Activated CD8-positive, alpha-beta memory T cell treated with anti-CD3 and anti-CD28 coated beads, Interleukin-2, amount 50 U/mL, for 24 hours (primary cell): ENCODE measurements around the gene GALNT9.
"Not testable (repeated sequence)": the region's sequence is repeated elsewhere in the genome, so short reads cannot be mapped to it uniquely, and the experiment has no call there.

Experiments used
- DNase-seq: peaks from one replicate; pipeline ENCODE4 v3.0.0-alpha.2; 2020; ENCODE audit errors: extremely low read depth

The GALNT9 gene

GRCh38 chr12:132265056-132265800 lies 64.2 kb downstream of the GALNT9 start:
- no peak for DNase-seq

GRCh38 chr12:132264086-132265010 lies 65.0 kb downstream of the GALNT9 start:
- DNase-seq, result no peak

GRCh38 chr12:132263451-132264049 lies 65.8 kb downstream of the GALNT9 start:
- no peak for DNase-seq

- DNase-seq, result no peak
Observed at GRCh38 chr12:132263061-132263360, 66.4 kb downstream of the GALNT9 start.

- DNase-seq, result no peak
Observed at GRCh38 chr12:132262256-132263060, 66.9 kb downstream of the GALNT9 start.

- DNase-seq, result no peak
Observed at GRCh38 chr12:132261328-132262138, 67.9 kb downstream of the GALNT9 start.

GRCh38 chr12:132260721-132261120 lies 68.7 kb downstream of the GALNT9 start:
- no peak for DNase-seq

GRCh38 chr12:132259872-132260695 lies 69.3 kb downstream of the GALNT9 start:
- no peak for DNase-seq

- no peak for DNase-seq
Observed at GRCh38 chr12:132259364-132259871, 70.0 kb downstream of the GALNT9 start.

GRCh38 chr12:132258543-132258942 lies 70.8 kb downstream of the GALNT9 start:
- DNase-seq, result no peak

GRCh38 chr12:132257955-132258490 lies 71.4 kb downstream of the GALNT9 start:
- DNase-seq, result no peak

GRCh38 chr12:132257206-132257954 lies 72.0 kb downstream of the GALNT9 start:
- no peak for DNase-seq

- no peak for DNase-seq
Observed at GRCh38 chr12:132256646-132257045, 72.7 kb downstream of the GALNT9 start.

GRCh38 chr12:132255642-132256041 lies 73.7 kb downstream of the GALNT9 start:
- DNase-seq, result no peak

GRCh38 chr12:132253698-132254480 lies 75.5 kb downstream of the GALNT9 start:
- DNase-seq, result no peak

GRCh38 chr12:132252981-132253380 lies 76.4 kb downstream of the GALNT9 start:
- not testable (repeated sequence) for DNase-seq

GRCh38 chr12:132251741-132252490 lies 77.5 kb downstream of the GALNT9 start:
- no peak for DNase-seq
